Nucleus accumbens (tissue), 56 donors: Measurements from ENCODE around the gene HADHB.

Source experiments
- DNase-seq, 56 donors: peaks; one replicate each; lab custom pipeline; 2025; lab: John Stamatoyannopoulos, UW

The HADHB gene

GRCh38 chr2:26244309-26245230 lies at the start of gene HADHB, which contains the start of gene HADHA:
Gene HADHB, plus strand, starts transcription at chr2:26244939. Its CDS starts 9,316 bp downstream, at chr2:26254255.
Gene HADHA, minus strand, starts transcription at chr2:26244632. Its CDS starts 36 bp downstream, at chr2:26244596.
- DNase-seq = peak; percentile 62 to 99 (median 93)

- no peak for DNase-seq
Observed at GRCh38 chr2:26195040-26195984, 49.4 kb upstream of the HADHB start.

- DNase-seq = peak in 2 of 56 donors; percentile 20
Observed at GRCh38 chr2:26196683-26197418, 47.9 kb upstream of the HADHB start.

DNA sequence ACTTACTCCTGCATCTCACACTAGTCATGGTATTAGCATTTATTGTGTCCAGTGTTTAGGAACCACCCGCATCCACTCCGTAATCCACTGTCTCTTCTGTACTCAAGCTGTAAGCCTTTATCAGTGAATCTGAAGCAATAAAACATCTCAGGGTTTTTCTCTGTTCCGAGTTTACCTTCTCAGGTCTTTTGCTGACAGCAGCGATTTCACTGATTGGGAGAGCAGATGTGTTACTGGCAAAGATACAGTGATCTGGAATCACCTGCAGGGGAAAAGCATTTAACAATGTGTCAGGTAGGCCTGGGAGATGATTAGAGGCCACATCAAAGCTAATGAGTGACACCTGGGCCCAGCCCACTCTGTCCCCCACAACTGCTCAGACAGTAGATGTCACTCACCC lies 47.2 kb upstream of the HADHB start:
- DNase-seq = no peak

DNA sequence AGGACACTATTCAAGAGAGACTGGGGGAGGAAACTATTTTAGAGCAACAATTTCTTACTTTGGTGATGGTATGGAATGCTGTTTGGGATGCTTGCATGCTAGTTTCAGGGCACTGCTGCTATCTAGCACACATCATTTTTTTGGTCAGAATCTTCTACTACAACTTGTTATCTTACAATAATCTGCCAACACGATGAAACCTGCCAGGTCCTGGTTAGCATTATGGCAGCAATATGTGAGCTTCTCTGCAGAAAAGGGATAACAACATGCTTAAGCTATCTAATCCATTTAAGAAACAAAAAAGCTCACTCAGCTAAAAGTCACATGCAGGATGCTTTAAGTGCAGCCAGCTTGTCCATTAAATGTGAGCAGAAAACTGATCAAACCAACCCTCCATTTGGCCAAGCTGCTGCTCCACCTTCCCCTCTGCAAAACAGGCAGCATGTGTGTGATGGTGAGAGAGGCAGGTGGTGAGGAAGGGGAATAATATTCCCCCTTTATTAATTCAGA lies 41.7 kb upstream of the HADHB start:
- DNase-seq = no peak

DNA sequence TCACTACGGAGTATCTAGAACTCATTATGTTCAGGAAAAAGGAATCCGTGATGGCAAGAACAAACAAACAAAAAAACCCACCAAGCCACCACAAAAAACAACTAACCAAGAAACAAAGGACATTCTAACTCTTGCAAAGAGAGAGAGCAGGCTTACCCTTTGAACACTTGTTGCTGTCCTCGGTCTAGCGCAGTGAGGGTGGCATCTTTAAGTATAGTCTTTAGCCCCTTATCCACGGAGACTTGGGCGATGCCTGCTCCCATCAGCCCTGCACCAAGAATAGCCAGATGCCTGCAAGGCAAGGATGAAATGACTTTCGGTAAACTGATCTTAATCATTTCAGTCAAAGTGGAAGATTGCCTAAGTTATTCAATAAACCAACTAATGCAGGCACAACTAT lies 40.8 kb upstream of the HADHB start:
- no peak for DNase-seq

GRCh38 chr2:26212011-26212410 lies 32.7 kb upstream of the HADHB start:
- DNase-seq = no peak

- no peak for DNase-seq
Observed at GRCh38 chr2:26214759-26215158, 30.0 kb upstream of the HADHB start.

DNA sequence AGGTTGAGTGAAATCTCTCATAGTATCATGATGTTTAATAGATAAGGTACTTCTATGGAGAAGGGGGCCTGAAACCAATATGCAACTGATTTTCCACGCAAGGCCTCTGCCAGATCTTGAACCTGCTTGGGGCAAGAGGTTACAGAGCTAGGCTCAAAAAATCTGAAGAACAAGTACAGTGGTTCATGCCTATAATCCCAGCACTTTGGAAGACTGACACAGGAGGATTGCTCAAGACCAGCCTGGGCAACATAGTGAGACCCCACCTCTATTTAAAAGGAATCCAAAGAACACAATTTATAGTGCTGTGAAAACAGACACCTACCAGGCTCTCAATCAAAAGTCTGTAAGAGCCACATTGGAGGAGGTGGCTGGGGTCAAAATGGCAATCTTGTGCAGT lies 28.9 kb upstream of the HADHB start:
- DNase-seq = no peak

GRCh38 chr2:26216587-26216986 lies 28.2 kb upstream of the HADHB start:
- DNase-seq = no peak

DNA sequence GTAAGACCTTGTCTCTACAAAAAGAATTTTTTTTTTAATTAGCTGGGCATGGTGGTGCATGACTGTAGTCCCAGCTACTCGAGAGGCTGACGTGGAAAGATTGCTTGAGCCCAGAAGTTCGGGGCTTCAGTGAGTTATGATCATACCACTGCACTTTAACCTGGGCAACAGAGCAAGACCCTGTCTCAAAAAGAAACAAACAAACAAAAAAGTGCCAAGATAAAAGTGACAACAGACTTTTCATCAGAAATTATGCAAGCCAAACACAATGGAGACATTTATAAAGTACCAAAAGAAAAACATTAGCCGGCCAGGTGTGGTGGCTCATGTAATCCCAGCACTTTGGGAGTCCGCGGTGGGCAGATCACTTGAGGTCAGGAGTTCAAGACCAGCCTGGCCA lies 27.0 kb upstream of the HADHB start:
- no peak for DNase-seq

DNA sequence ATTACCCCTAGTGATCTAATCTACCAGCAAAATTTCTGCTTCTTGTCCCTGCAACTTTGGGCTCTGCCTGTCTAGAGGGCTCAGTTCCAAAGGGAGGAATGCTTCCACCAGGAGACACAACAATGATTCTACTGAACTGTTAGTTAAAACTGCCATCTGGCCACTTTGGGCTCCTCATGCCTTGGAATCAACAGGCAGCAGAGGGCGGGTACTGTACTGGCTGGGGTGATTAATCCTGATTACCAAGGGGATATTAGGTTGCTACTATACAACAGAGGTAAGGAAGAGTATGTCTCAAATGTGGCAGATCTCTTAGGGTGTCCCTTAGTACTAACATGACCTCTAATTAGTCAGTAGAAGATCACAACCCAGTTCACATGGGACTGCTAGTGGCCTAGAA lies 21.7 kb upstream of the HADHB start:
- DNase-seq = no peak

- no peak for DNase-seq
Observed at GRCh38 chr2:26224095-26224494, 20.6 kb upstream of the HADHB start.

- DNase-seq = no peak
Observed at GRCh38 chr2:26229595-26229994, 15.1 kb upstream of the HADHB start.

DNA sequence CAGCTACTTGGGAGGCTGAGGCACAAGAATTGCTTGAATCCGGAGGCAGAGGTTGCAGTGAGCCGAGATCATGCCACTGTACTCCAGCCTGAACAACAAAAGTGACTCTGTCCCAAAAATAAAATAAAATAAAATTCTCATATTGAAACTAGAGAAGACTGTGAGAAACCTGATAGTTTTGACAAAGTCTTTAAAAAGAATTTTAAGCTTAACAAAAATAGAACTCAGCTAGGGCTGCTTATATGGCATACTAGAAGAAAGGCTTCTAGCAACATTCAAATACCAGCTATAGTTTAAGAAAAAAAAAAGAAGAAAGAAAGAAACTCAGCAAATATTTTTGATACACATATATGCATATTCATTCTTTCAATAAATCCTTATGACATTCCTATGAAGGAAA lies 13.9 kb upstream of the HADHB start:
- DNase-seq = no peak

DNA sequence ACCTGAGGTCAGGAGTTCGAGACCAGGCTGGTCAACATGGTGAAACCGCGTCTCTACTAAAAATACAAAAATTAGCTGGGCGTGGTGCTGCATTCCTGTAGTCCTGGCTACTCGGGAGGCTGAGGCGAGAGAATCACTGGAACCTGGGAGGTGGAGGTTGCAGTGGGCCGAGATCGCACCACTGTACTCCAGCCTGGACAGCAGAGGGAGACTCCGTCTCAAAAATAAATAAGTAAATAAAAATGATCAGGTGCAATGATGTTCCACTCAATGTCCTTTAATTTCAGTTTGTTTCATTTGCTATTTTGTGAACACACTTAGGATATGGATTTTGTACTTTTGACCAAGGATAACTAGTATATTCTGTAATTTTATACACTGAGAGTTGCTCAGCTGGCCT lies 9.7 kb upstream of the HADHB start:
- no peak for DNase-seq

DNA sequence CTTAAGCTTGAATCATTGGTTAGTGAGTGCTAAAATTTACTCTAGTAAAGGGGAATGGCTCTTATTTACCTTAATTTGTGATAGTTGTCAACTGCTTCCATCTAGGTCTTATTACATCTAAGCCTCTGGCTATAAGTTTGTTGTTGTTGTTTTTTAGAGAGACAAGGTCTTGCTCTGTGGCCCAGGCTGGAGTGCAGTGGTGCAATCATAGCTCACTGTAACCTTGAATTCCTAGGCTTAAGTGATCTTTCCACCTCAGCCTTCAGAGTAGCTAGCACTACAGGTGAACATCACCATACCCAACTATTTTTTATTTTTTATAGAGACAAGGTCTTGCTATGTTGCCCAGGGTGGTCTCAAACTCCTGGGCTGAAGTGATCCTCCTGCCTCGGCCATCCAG lies 6.9 kb upstream of the HADHB start:
- DNase-seq = no peak

GRCh38 chr2:26238311-26238958 lies 6.3 kb upstream of the HADHB start:
- DNase-seq = no peak

- DNase-seq = no peak
Observed at GRCh38 chr2:26241928-26242436, 2.8 kb upstream of the HADHB start.
